Measurements from ENCODE around the gene SHROOM3. TPM values are rescaled to one million over a fixed set of nuclear protein-coding genes. Genes with fewer than 3 reads are reported as not detected.

Gene SHROOM3
- total RNA-seq, 1 donor from 2014 or later, result 0.55 TPM

- Mint-ChIP-seq H3K27ac (no peak overlapping the region), H3K4me1 (no peaks in the 10 kb centered on the region), H3K9me3 (no peaks in the 10 kb centered on the region), H3K36me3 (ENCODE audit: low read depth) (no peaks in the 10 kb centered on the region), H3K4me3 (no peak overlapping the region), H3K27me3 (peaks cover 2% of the 10 kb centered on the region)
- intact Hi-C loops (cut with micrococcal nuclease), result no loop called here
- no peak for DNase-seq
- TF ChIP-seq, protein P1, sequence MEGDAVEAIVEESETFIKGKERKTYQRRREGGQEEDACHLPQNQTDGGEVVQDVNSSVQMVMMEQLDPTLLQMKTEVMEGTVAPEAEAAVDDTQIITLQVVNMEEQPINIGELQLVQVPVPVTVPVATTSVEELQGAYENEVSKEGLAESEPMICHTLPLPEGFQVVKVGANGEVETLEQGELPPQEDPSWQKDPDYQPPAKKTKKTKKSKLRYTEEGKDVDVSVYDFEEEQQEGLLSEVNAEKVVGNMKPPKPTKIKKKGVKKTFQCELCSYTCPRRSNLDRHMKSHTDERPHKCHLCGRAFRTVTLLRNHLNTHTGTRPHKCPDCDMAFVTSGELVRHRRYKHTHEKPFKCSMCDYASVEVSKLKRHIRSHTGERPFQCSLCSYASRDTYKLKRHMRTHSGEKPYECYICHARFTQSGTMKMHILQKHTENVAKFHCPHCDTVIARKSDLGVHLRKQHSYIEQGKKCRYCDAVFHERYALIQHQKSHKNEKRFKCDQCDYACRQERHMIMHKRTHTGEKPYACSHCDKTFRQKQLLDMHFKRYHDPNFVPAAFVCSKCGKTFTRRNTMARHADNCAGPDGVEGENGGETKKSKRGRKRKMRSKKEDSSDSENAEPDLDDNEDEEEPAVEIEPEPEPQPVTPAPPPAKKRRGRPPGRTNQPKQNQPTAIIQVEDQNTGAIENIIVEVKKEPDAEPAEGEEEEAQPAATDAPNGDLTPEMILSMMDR (IDR thresholded peaks at IDR 0.05), result no peak
- CTCF ChIA-PET, result no interaction called here
- POLR2A ChIA-PET, result no interaction called here
- ATAC-seq (ENCODE audit: low read depth), result no peak
These were observed 327.4 kb downstream of the SHROOM3 start for GRCh38 chr4:76762137-76763130.

DNA sequence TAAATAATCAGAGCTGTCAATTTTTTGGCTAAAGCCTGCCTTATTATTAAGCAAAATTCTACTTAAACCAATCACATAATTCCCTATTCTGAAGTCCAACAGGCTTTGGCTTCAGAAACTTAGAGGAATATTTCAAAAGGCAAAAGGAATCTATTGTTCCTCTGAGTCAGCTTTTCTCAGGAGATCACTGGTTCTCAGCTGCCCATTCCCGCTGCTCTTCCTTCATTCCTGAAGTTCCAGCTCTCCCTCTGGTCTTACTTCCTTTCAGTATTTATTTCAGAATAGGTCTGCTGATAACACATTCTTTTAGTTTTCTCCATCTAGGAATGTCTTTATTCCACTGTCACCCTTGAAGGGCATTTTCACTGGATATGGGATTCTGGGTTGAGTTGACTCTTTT lies 329.2 kb downstream of the SHROOM3 start:
- H3K4me1 Mint-ChIP-seq, result no peaks in the 10 kb centered on the region
- intact Hi-C loops (cut with micrococcal nuclease), result no loop called here
- H3K27ac Mint-ChIP-seq, result no peak overlapping the region
- TF ChIP-seq, protein P1 (IDR thresholded peaks at IDR 0.05), result no peak
- DNase-seq (no peak), ATAC-seq (ENCODE audit: low read depth) (no peak)
- H3K4me3 Mint-ChIP-seq, result no peak overlapping the region
- H3K36me3 Mint-ChIP-seq (ENCODE audit: low read depth), result no peaks in the 10 kb centered on the region
- peaks cover 6% of the 10 kb centered on the region for H3K27me3 Mint-ChIP-seq
- CTCF ChIA-PET, result no interaction called here
- H3K9me3 Mint-ChIP-seq, result no peaks in the 10 kb centered on the region
- POLR2A ChIA-PET, result no interaction called here

GRCh38 chr4:76765473-76766183 lies 330.6 kb downstream of the SHROOM3 start:
- intact Hi-C loops (cut with micrococcal nuclease), result no loop called here
- TF ChIP-seq, protein P1 (IDR thresholded peaks at IDR 0.05), result no peak
- H3K27ac Mint-ChIP-seq, result no peak overlapping the region
- H3K36me3 Mint-ChIP-seq (ENCODE audit: low read depth), result no peaks in the 10 kb centered on the region
- ChIA-PET CTCF (interaction anchor here (1.2 kb wide), 1 partner anchor 8 kb away, joined by 3 read pairs; no protein-coding TSS in a partner anchor), POLR2A (no interaction called here)
- no peak overlapping the region for H3K4me3 Mint-ChIP-seq
- no peak for ATAC-seq (ENCODE audit: low read depth)
- DNase-seq, result no peak
- no peaks in the 10 kb centered on the region for H3K9me3 Mint-ChIP-seq
- H3K27me3 Mint-ChIP-seq, result peaks cover 6% of the 10 kb centered on the region
- no peaks in the 10 kb centered on the region for H3K4me1 Mint-ChIP-seq

DNA sequence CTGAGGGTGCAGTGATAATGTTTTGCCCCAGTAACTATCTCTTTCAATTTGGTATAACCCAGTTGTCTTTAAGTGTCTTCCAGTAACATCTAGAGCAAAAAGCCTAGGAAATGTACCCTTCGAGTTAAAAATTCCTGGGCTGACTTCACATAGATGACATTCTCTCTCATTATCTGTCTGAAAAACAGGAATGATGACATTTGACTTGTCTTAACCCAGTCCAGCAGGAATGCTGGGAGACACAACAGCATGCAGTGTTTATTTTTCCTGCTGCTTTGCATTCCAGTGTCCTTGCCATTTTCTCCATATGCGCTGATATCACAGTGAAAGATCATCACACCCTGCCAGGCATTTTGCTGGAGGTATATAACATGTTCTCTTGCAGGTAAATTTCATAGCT lies 333.0 kb downstream of the SHROOM3 start:
- TF ChIP-seq, protein P1 (IDR thresholded peaks at IDR 0.05), result no peak
- POLR2A ChIA-PET, result no interaction called here
- CTCF ChIA-PET, result no interaction called here

DNA sequence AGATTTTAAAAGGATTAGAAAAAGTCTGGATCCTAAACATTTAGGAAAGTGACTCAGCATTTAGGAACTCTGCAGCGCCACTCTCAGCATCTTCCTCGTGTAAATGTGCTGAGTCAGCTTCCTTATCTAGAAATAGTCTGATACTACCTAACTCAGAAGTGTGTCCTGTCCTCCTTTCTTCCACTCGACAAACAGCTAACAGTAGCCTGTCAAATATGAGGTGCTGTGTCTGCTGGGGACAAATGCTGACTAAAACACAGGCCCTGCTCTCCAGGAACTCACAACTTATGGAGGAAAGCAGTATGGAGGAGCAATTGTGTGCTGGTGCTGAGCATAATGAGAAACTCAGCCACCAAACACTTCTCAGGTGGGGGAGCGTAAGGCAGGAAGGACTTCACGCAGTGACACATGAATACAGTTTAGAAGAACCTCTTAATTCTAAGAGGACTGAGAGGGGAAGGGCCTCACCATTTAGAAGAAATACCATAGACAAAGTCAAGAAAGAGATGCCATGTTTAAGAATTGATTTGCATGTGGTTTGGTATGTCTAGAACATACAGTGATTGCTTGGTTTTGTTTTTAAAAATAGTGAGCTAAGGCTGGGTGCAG lies 337.6 kb downstream of the SHROOM3 start:
- ChIA-PET POLR2A (no interaction called here), CTCF (no interaction called here)
- ATAC-seq (ENCODE audit: low read depth) (no peak), DNase-seq (no peak)
- H3K4me3 Mint-ChIP-seq, result no peak overlapping the region
- H3K36me3 Mint-ChIP-seq (ENCODE audit: low read depth), result no peaks in the 10 kb centered on the region
- H3K4me1 Mint-ChIP-seq, result peaks cover 2% of the 10 kb centered on the region
- no peaks in the 10 kb centered on the region for H3K9me3 Mint-ChIP-seq
- TF ChIP-seq, protein P1 (IDR thresholded peaks at IDR 0.05), result no peak
- peaks cover 6% of the 10 kb centered on the region for H3K27me3 Mint-ChIP-seq
- no peak overlapping the region for H3K27ac Mint-ChIP-seq
- intact Hi-C loops (cut with micrococcal nuclease), result no loop called here

More for the DNA sequence above, 333.0 kb downstream of the SHROOM3 start:
- intact Hi-C loops (cut with micrococcal nuclease), result no loop called here
- Mint-ChIP-seq H3K4me1 (peaks cover 2% of the 10 kb centered on the region), H3K27me3 (peaks cover 6% of the 10 kb centered on the region), H3K9me3 (no peaks in the 10 kb centered on the region), H3K4me3 (no peak overlapping the region), H3K36me3 (ENCODE audit: low read depth) (no peaks in the 10 kb centered on the region), H3K27ac (no peak overlapping the region)
- ATAC-seq (ENCODE audit: low read depth), result no peak
- no peak for DNase-seq

Data from activated B cell treated with CpG ODN at 0.5 μM for 24 hours (primary cell).